HG03575 (cell line): ENCODE measurements around the gene FGFR2.

ENCODE experiments used
- ATAC-seq: cut with Tn5 transposase; IDR thresholded peaks from one replicate; pipeline ENCODE4 v1.9.1; 2021; ENCODE audit not compliant: unreplicated experiment, insufficient number of reproducible peaks, low FRiP score; ENCODE audit errors: extremely low read depth

The FGFR2 gene

DNA sequence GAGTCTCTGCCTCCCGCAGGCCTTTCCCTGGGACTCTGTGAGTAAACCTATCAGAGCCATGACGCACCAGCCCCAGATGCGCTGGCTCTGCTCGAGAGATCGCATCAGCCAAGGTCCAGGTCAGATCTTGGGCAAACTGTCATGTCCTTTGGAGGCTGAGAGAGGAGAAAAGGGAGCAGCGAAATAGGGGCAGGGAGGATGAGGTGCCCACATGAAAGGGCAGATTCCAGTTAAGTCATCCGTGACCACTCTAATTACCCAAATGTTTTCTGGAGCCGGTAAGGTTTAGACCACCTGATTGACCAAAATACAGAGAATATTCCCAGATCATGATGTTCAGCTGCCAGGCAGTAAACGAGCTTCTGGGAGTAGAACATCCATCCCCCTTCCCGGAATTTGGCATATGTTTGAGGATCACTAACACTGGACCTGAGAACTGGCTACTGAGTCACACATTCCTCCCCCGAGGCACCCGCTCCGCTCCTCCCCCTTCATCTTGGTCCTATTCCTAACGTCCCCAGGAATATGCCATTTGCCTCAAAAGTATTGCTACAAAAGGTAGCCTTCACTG is 88.0 kb downstream of the FGFR2 start:
- ATAC-seq, result no peak

DNA sequence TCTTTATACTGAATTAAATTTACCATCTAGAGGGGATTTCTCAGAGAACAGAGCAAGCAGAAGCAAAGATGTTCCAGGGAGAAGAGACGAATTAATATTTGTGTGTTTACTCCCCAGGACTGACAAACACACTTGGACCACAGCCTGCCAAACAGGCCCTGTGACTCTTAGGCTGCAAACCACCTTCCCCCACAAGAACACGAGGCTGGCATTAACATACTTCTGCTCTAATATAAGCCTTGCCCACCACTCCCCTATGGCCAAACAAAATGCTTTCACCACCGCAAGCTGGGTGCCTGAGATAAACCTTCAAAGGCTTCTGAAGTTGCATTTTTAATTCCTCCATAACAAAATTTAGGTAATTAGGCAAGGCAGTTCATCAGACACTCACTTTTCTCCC is 88.4 kb downstream of the FGFR2 start:
- ATAC-seq, result no peak

DNA sequence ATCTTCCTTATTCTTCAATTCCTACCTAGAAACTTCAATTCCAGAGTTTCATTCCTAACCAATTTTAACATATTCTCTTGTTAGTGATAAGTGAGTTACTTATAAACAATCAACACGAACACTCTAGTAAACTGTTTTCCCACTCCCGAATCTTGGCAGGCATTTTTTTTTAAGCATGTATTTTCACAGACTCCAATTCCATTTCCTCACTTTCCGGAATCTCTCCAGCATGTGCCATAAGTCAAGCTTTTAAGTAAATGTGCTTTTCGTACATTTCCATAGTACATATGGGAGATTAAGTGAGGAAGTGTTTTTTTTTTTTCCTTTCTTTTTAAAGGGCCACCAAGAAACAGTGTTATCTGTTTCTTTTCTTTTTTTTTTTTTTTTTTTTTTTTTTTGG is 89.1 kb downstream of the FGFR2 start:
- ATAC-seq, result no peak

DNA sequence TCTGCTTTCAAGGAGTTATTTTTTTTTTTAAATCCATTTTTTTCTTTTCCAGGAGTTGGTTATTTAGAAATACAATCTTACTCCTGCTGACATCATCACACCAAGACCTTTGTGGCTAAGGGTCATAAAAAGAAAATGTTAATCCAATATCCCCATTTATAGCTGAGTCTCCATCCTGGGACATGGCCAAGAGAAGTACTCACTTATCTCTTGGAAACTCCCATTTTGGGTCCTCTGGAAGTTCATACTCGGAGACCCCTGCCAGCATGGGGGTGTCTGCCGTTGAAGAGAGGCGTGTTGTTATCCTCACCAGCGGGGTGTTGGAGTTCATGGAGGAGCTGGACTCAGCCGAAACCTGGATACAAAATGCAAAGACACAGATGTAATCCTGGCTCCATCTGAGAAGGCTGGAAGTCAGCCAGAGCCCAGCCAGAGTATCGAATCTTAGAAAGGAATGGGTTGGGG is 94.6 kb downstream of the FGFR2 start:
- no peak for ATAC-seq

DNA sequence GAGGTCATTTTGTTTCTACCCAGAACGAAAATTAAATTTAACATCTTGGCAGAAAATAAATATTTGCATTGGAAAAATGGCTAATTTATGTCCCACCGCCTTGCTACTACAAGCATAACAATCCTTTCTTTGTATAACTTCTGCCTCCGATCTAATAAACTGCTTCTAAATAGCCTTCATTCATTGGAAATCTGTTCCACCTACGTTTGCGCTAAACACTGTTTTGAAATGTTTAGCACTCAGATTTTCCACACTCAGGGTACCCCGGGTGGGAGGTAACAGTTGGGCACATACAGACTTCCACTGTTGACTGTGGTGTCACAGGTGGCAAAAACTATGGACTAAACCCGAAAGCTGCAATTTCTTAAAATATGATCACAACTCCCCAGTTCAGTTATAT is 96.4 kb downstream of the FGFR2 start:
- no peak for ATAC-seq

DNA sequence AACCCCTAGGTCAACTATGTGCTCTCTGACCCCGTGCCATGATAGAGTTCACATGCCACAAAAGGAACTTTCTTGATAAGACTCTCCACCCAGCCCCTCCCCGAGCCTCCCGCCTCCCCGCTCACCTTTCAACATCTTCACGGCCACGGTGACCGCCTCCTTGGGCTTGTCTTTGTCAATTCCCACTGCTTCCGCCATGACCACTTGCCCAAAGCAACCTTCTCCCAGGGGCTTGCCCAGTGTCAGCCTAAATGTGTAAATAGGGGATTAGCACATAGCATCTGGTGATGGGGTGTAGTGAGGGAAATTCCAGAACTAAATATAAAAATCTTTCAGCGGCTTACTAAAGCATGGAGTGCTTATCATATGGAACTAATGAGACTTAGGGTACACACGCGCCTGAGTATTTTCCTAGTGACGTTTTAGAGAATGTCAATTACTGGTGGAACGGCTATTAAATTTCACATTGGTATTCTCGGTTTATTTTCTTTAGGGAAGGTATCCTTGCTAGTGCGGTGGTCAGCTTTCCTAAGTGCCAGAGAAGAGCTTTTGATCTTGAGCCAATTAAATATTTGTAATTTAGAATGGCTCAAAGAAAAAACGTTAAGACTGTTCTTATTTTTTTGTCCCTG is 97.4 kb downstream of the FGFR2 start:
- no peak for ATAC-seq

DNA sequence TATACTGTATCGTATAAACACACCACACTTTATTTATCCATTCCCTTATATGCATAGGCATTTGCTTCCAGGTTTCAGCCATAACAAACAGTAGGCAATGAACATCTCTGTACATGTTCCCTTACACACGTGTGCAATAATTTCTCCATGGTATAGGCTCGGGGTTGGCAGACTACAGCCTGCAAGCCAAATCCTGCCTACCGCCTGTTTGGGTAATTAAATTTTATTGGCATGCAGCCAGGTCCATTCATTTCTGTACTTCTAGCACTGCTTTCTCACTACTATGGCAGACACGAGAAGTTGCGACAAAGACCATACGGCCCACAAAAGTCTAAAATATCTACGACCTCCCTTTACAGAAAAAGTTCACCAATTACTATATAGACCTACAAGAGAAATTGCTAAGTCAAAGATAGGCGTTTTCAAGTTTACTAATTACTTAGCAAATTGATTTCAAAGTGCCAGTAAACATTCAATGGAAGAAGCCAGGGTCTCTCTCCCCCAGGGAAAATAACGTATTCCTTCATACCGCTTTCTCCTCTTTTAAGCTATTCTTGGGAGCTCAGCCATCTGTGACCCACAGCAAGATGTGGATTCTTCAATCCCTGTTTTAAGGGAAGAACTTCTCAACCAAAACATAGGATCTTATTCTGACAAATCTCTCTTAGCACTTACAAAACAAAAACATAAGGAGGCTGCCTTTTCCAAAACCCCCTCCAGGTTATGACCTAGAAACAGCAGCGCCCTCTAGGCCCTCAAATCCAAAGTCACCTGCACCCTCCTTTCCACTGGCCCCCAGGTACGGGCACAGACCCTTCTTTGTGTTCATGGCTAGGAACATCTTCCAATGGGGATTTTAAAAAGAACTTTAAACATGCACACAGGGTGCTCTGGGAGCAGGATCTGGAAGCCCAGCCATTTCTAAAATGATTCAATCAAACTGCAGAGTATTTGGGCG is 100.5 kb downstream of the FGFR2 start:
- ATAC-seq, result no peak

DNA sequence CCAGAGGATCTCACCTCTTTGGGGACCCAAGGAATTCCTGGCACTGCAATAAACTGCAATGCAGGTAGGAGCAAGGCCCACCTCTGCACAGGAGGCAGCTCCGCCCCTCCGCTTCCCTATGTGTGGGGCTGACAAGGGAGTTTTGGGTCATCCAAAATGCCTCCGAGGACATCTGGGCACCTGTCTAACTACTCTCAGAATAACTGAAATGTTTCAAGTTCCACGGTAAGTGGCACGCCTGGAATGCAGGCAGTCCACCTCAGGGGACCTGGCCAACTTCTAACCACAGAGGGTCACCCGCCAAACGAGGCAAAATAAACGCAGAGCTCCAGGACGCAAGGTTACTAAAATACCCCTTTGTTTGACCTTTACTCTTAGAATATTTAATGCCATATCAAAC is 102.5 kb downstream of the FGFR2 start:
- no peak for ATAC-seq

DNA sequence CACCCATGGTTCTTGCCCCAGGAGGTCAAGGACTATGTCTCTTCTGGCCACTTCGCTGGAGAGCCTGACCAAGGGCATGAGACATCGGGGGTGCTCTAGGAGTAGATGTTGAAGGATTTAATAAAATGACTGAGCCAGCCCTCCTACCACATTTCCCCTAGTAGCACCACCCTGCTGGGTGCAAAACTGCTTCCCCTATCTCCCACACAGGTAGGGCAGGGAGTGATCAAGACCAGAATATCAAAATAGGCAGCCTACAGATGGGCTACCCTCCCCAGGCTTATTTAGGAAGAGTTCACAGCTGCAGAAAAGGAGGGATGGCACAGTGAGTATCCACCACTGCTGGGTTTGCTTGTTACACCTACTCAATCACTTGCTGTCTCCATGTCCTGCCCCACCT is 103.9 kb downstream of the FGFR2 start:
- ATAC-seq, result no peak

DNA sequence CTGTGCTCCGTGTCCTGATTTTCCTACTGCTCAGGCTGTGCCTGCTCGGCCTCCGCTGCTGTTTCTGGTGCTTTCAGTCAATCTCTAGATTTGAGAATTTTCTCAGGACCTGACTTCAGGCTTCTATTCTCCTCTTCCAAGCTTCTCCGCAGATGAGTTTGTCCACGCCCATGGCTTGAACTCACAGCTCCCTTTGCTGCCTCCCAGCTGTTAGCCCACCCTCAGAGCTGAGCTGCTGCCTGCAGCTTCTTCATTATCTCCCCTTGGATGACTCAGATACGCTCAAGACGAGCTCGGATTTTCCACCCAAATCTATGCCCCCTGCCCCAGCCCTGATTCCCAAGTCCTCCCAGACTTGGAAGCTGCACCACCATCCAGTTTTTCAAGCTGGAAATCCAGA is 104.7 kb downstream of the FGFR2 start:
- no peak for ATAC-seq

DNA sequence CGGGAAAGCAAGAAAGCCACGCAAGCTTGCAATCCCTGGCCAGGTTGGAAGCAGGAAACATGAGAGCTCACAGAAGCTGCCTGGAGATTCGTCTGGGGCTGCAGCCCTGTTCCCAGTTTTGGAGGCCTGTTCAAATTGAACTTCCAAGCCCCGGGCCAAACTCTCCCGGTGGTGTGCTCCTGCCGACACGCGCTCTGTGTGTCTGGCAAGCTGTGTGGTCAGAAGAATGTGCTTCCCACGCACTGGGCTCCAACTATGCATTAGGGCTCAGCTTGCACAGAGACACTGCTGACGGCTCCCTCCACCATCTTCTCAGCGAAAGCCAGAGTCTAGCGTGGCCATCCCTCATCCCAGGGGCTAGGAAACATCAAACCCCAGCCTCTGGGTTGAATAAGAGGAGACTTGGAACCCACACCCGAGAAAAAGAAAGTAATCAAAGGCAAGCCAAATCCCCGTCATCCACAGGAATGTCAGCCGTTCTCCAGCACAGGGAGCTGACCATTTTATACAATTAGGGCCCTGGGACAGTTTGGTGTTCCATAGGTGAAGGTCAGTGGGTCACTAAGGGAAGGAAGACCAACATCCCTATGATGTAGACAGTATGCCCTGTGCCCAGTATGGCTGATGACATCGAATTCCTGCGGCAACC is 107.2 kb downstream of the FGFR2 start:
- no peak for ATAC-seq

DNA sequence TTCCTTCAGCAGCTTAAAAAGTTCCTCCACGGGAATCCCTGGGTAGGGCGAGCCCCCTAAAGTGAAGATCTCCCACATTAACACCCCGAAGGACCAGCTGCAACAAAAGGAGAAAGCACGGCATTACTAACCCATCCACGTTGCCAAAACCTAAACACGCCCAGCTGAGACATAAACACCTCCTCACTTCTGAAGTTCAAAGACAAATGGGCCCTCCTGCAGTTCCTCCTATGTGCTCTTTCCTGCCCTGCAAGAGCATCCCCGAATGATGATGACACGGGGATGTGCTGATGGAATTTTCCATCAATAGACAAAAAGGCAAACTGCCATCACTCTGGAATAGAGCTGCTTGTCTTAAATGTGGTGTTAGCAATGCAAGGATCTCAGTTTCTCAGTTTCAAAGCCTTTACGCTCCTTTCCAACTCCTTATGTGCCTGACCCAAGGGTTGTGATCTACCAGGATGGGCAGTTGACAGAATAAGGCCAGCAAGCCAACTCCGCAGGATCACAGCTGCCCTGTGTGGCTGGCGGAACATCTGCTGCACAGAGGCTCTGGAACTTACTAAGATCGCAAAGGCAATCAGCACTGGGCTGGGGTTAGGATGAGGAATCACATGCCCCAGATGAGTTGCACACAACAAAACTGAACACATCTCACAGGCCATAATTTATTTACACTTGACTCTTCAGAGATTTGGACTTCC is 112.7 kb downstream of the FGFR2 start:
- ATAC-seq, result no peak

DNA sequence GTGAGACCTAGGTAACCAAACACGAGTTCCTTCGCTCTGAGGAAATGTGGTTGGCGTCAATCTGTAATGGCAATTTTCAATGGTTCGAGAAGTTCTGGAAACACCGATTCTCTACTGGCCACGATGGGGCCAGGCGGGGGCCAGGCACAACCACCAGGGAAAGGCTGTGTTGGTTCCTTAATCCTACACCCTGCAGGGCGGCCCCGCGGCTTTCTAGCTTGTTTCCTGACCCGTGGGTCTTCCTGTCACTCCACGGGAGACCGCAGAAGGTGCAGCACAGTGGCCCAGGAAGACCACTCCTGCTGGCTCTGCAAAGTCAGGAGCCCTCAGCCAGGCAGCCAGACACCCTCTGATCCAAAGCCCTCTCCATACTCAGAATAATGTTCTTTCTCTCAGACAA is 113.4 kb downstream of the FGFR2 start:
- no peak for ATAC-seq

DNA sequence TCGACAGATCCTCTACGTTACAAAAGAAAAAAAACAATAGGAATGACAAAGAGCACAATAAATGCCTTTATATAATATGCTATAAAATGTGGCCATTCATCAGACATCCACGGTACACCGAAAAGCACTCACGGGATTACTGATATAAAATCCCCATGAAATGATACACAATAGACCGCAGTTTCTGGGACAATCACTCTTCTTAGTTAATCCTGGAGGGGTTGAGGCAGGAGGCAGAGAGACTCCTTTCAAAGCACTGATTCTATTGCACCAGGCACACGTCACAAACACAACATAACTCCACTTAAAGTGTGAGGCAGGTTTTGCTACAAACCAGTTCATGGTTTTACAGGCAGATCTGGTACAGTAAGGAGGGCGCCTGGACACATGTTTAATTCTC is 113.8 kb downstream of the FGFR2 start:
- ATAC-seq, result no peak

DNA sequence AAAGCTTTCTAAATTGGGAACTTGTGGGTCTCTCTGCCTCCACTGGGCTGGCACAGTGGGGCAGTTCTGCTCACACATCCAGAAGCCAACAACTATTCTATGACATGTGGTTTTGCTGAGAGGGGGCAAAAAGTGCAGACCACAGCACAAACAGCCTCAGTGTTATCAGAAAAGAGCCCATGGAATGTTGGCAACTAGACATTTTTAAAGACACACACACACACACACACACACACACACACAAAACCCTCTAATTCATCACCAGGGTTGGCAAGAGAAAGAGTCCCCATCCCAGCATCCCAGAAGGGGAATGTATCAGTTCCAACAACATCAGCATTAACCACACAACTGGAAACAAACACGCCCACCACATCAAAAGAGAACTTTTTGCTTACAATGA is 117.1 kb downstream of the FGFR2 start:
- no peak for ATAC-seq

DNA sequence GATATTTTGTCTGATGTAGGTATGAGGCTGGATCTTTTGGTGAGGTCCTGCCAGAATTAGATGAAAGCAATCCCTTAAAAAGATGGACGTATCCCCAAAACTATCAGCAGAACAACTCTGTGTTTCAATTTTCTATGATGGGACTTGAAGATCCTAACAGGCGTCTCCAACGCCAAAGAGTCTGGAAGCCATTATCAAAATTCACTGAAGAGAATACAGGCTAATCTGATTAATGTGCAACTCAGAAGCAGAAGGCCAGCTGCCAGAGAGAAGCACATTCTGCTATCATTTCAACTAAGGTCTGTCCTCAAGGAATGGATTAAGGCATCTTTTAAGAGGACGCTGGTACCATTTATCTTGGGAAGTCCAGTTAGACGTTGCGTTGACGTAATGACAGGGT is 119.7 kb downstream of the FGFR2 start:
- ATAC-seq, result no peak

DNA sequence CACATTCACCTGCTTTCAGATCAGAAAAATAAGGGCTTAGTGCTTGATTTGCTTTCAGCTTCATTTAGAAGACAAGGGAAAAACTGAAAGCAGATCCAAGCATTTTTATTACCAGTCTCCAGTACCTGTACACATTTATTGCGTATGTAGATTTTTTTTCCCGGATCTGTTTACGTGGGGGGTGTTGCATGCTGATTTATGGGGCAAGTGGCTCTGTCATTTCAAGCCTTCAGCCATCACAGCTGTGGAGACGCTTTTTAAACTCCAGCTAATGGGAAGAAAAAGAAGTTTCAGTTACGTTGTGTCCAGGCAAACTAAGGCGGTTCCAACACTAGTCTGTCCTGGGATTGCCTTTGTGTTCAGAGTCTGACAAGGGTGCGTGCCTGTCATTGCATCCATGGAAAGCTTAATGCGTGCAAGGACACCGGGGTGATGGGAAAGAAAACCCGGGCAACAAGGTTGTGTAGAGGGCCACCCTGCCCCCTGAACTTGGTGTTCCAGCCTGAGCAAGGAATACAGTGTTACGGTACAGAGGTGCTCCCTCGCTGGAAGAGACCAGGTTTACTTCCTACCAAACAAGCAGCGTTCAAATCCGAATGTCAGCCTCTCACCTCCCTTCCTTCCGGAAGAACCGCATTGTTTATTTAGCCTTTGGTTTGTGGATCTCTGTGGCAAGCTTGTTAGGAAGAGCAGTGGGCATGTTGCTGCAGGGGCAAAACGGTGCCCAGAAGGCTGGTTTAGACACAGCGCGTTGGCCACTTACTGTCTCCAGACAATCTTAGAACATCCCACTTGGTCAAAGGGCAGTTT is 128.2 kb downstream of the FGFR2 start:
- ATAC-seq, result no peak

DNA sequence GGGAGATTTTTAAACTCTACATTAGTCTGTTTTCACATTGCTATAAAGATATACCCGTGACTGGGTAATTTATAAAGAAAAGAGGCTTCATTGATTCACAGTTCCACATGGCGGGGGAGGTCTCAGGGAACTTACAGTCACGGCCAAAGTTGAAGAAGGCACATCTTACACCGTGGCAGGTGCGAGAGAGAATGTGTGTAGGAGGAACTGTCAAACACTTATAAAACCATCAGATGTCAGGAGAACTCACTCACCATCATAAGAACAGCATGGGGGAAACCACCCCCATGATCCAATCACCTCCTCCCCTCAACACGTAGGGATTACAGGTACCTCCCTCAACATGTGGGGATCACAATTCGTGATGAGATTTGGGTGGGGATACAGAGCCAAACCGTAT is 129.5 kb downstream of the FGFR2 start:
- no peak for ATAC-seq
